ENCODE data around the gene BATF. TPM values are rescaled to one million over a fixed set of nuclear protein-coding genes. Genes with fewer than 3 reads are reported as not detected.
"Not testable (repeated sequence)": the region's sequence is repeated elsewhere in the genome, so short reads cannot be mapped to it uniquely, and the experiment has no call there.

BATF gene
- polyA plus RNA-seq (2011; rRNA removed) (not detected in 2 replicates), polyA minus RNA-seq (2011; rRNA and poly(A)+ RNA removed) (not detected in 2 replicates)

GRCh38 chr14:75522224-75522982, at the start of gene BATF:
Gene BATF, plus strand, starts transcription at chr14:75522469. Its CDS starts 214 bp downstream, at chr14:75522683.
- TF ChIP-seq CTCF (IDR thresholded peaks at IDR 0.05; ENCODE audit: low read depth, low read length) = no peak
- ChIA-PET POLR2A (no interaction called here), CTCF (interaction anchor here (0.5 kb wide), 2 partner anchors 24 to 124 kb away, joined by 3 read pairs; no protein-coding TSS in a partner anchor)
- Histone ChIP-seq H3K9me3 (ENCODE audit: control insufficient read depth, insufficient read depth, low read length) (no peaks in the 10 kb centered on the region; the same call in 1 of the 2 replicates), H3K4me3 (ENCODE audit: low read depth, low read length) (no peak within 1 kb of the TSS), H3K27ac (ENCODE audit: low read depth, low read length) (no peak within 1 kb of the TSS), H3K27me3 (ENCODE audit: control insufficient read depth, insufficient read depth, low read length) (peaks cover 4% of the 10 kb centered on the region)
- no peak for DNase-seq (ENCODE audit: low read depth, low spot score)

- H3K9me3 ChIP-seq (ENCODE audit: control insufficient read depth, insufficient read depth, low read length); H3K4me3 ChIP-seq (ENCODE audit: low read depth, low read length); H3K27ac ChIP-seq (ENCODE audit: low read depth, low read length); H3K27me3 ChIP-seq (ENCODE audit: control insufficient read depth, insufficient read depth, low read length); DNase-seq (ENCODE audit: low read depth, low spot score); POLR2A ChIA-PET; CTCF ChIA-PET: not testable (repeated sequence)
These were observed 48.1 kb upstream of the BATF start for GRCh38 chr14:75474127-75474526.

- Histone ChIP-seq H3K4me3 (ENCODE audit: low read depth, low read length) (no peak overlapping the region), H3K27ac (ENCODE audit: low read depth, low read length) (peak overlapping the region; percentile 31), H3K27me3 (ENCODE audit: control insufficient read depth, insufficient read depth, low read length) (peaks cover 6% of the 10 kb centered on the region), H3K9me3 (ENCODE audit: control insufficient read depth, insufficient read depth, low read length) (no peaks in the 10 kb centered on the region)
- ChIA-PET POLR2A (interaction anchor here (0.6 to 0.8 kb wide), 2 partner anchors 19 to 49 kb away, joined by 3 to 5 read pairs; partner anchors contain the start of gene JDP2), CTCF (interaction anchor here (1.0 to 2.2 kb wide), 4 partner anchors 11 to 168 kb away, joined by 5 to 9 read pairs (median 6); no protein-coding TSS in a partner anchor)
- peak; percentile 13; the same call in 1 of the 2 replicates for TF ChIP-seq CTCF (IDR thresholded peaks at IDR 0.05; ENCODE audit: low read depth, low read length)
- no peak for DNase-seq (ENCODE audit: low read depth, low spot score)
These were observed 45.8 kb upstream of the BATF start for GRCh38 chr14:75476274-75476995.

- Histone ChIP-seq H3K27ac (ENCODE audit: low read depth, low read length) (no peak overlapping the region), H3K27me3 (ENCODE audit: control insufficient read depth, insufficient read depth, low read length) (peaks cover 6% of the 10 kb centered on the region), H3K4me3 (ENCODE audit: low read depth, low read length) (no peak overlapping the region), H3K9me3 (ENCODE audit: control insufficient read depth, insufficient read depth, low read length) (no peaks in the 10 kb centered on the region; the same call in 1 of the 2 replicates)
- no peak for DNase-seq (ENCODE audit: low read depth, low spot score)
- ChIA-PET POLR2A (interaction anchor here (0.6 kb wide), 1 partner anchor 353 kb away, joined by 4 read pairs; no protein-coding TSS in a partner anchor), CTCF (interaction anchor here (1.4 to 2.2 kb wide), 2 partner anchors 9 to 11 kb away, joined by 5 to 9 read pairs; no protein-coding TSS in a partner anchor)
- no peak for TF ChIP-seq CTCF (IDR thresholded peaks at IDR 0.05; ENCODE audit: low read depth, low read length)
These were observed 44.4 kb upstream of the BATF start for GRCh38 chr14:75477881-75478280.

GRCh38 chr14:75479770-75480600, 42.3 kb upstream of the BATF start:
- ChIA-PET POLR2A (no interaction called here), CTCF (interaction anchor here (0.5 to 2.9 kb wide), 6 partner anchors 9 to 1793 kb away, joined by 3 to 10 read pairs (median 4); no protein-coding TSS in a partner anchor)
- Histone ChIP-seq H3K4me3 (ENCODE audit: low read depth, low read length) (no peak overlapping the region), H3K27ac (ENCODE audit: low read depth, low read length) (no peak overlapping the region), H3K9me3 (ENCODE audit: control insufficient read depth, insufficient read depth, low read length) (no peaks in the 10 kb centered on the region; the same call in 1 of the 2 replicates), H3K27me3 (ENCODE audit: control insufficient read depth, insufficient read depth, low read length) (peaks cover 9% of the 10 kb centered on the region)
- no peak for DNase-seq (ENCODE audit: low read depth, low spot score)
- no peak for TF ChIP-seq CTCF (IDR thresholded peaks at IDR 0.05; ENCODE audit: low read depth, low read length)

Data from AG04450 (cell line).